Measurements from ENCODE around the gene HRCT1. TPM values are rescaled to one million over a fixed set of nuclear protein-coding genes. Genes with fewer than 3 reads are reported as not detected.

Gene HRCT1
- total RNA-seq, 1 donor from 2014 or later, result not detected

DNA sequence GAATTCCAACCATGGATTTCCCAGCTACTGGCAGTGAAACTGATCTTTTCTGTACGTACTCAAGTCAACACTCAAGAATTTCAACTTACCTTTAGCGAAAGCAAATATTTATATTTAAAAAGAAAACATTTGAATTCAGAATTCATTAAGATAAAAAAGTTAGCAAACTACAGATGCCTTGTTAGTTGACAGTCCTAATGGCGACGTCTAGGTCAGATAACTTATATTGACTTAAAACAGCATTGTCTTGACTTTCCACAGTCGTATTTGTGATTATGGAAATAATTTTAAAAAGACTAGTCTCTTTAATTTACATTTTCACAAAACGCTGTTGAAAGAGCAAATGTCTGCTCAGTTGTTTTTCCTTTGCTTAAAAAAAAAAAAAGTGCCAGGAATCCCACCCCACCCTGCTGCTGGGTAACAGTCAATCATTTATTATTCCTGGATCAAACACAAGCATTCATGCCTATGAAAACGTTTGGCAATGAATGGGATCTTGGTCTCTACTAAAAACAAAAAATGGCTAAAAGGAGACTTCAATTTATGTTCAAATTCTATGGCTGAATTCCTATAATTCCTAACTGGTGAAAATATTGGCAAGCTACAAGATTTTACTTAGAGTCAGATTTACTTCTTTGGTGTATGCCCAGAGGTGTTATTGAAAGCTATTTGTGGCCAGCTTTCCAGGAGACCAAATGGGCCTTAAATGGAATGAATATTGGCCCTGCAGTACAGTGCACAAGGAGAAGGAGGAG is 29.9 kb downstream of the HRCT1 start:
- H3K36me3 Mint-ChIP-seq (ENCODE audit: unreplicated experiment), result peaks cover 4% of the 10 kb centered on the region
- H3K4me1 Mint-ChIP-seq (ENCODE audit: low read depth, unreplicated experiment), result no peaks in the 10 kb centered on the region
- no peak for DNase-seq
- TF ChIP-seq, protein P1, sequence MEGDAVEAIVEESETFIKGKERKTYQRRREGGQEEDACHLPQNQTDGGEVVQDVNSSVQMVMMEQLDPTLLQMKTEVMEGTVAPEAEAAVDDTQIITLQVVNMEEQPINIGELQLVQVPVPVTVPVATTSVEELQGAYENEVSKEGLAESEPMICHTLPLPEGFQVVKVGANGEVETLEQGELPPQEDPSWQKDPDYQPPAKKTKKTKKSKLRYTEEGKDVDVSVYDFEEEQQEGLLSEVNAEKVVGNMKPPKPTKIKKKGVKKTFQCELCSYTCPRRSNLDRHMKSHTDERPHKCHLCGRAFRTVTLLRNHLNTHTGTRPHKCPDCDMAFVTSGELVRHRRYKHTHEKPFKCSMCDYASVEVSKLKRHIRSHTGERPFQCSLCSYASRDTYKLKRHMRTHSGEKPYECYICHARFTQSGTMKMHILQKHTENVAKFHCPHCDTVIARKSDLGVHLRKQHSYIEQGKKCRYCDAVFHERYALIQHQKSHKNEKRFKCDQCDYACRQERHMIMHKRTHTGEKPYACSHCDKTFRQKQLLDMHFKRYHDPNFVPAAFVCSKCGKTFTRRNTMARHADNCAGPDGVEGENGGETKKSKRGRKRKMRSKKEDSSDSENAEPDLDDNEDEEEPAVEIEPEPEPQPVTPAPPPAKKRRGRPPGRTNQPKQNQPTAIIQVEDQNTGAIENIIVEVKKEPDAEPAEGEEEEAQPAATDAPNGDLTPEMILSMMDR (IDR thresholded peaks at IDR 0.05; ENCODE audit: partially characterized antibody, unreplicated experiment), result no peak
- no peak overlapping the region for H3K4me3 Mint-ChIP-seq (ENCODE audit: unreplicated experiment)
- H3K27me3 Mint-ChIP-seq (ENCODE audit: unreplicated experiment), result peaks cover 1% of the 10 kb centered on the region
- no peak overlapping the region for H3K27ac Mint-ChIP-seq (ENCODE audit: unreplicated experiment)
- peaks cover 2% of the 10 kb centered on the region for H3K9me3 Mint-ChIP-seq (ENCODE audit: unreplicated experiment)

DNA sequence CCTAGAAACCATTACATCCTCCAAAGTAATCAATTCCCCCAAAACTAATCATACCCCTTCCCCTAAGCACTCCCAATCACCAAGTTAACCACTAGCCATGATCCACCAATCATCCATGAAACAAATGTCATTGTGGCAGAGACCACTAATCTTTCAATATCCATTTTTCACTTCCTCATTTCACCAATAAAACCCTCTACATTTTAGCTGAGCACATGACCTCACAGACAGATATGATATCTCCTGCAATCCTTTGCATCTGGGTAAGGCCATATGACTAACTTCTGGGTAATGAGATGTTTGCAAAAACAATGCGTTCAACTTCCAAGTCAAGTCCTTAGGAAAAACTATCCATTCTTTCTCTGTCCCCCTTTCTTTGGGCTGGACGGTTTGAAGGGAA is 31.2 kb downstream of the HRCT1 start:
- H3K36me3 Mint-ChIP-seq (ENCODE audit: unreplicated experiment), result peaks cover 4% of the 10 kb centered on the region
- no peaks in the 10 kb centered on the region for H3K4me1 Mint-ChIP-seq (ENCODE audit: low read depth, unreplicated experiment)
- no peak for DNase-seq
- TF ChIP-seq, protein P1 (IDR thresholded peaks at IDR 0.05; ENCODE audit: partially characterized antibody, unreplicated experiment), result no peak
- H3K27me3 Mint-ChIP-seq (ENCODE audit: unreplicated experiment), result no peaks in the 10 kb centered on the region
- H3K4me3 Mint-ChIP-seq (ENCODE audit: unreplicated experiment), result no peak overlapping the region
- peaks cover 2% of the 10 kb centered on the region for H3K9me3 Mint-ChIP-seq (ENCODE audit: unreplicated experiment)
- no peak overlapping the region for H3K27ac Mint-ChIP-seq (ENCODE audit: unreplicated experiment)

DNA sequence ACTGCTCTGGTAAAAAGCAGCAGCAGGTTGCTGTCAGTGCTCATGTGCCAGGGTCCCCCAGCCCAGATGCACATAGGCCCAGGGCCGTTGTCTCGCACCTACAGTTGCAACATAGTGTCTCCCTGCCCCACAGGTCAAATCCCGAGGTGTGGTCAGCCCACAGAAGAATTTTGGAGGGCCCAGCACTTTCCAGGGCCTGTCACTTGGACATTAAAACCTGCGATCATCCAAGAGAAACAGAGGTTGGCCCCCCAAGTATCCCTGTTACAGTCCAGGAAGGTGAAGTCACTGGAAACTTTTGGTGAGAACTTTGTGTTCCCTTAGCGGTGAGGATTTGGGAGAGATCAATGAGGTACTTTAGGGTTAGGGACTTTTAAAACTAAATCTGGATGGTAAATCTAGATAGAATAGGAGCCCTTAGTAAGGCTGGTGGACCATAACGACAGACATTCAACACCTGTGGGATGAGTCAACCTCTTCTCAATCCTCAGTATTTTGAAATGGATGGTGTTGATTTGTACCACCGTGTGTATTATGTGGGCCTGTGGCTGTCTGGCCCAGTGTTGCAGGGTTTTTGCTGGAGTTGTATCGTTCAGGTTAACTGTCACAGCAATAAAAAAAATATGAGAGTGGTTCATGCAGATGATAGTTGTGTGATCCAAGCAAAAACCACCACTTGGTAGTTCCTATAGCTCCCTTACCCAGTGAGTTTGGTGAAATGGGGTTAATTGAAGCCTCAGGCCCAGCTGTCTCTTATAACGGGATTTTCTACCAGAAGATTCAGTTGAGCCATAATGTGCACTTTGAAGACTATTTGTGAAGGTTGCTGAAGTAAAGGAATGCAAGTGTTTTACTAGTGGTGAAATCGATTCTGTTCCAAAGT is 32.7 kb downstream of the HRCT1 start:
- TF ChIP-seq, protein P1 (IDR thresholded peaks at IDR 0.05; ENCODE audit: partially characterized antibody, unreplicated experiment), result no peak
- peaks cover 2% of the 10 kb centered on the region for H3K9me3 Mint-ChIP-seq (ENCODE audit: unreplicated experiment)
- peaks cover 5% of the 10 kb centered on the region for H3K36me3 Mint-ChIP-seq (ENCODE audit: unreplicated experiment)
- H3K27me3 Mint-ChIP-seq (ENCODE audit: unreplicated experiment), result peaks cover 2% of the 10 kb centered on the region
- H3K4me1 Mint-ChIP-seq (ENCODE audit: low read depth, unreplicated experiment), result no peaks in the 10 kb centered on the region
- H3K27ac Mint-ChIP-seq (ENCODE audit: unreplicated experiment), result no peak overlapping the region
- H3K4me3 Mint-ChIP-seq (ENCODE audit: unreplicated experiment), result no peak overlapping the region
- DNase-seq, result no peak

DNA sequence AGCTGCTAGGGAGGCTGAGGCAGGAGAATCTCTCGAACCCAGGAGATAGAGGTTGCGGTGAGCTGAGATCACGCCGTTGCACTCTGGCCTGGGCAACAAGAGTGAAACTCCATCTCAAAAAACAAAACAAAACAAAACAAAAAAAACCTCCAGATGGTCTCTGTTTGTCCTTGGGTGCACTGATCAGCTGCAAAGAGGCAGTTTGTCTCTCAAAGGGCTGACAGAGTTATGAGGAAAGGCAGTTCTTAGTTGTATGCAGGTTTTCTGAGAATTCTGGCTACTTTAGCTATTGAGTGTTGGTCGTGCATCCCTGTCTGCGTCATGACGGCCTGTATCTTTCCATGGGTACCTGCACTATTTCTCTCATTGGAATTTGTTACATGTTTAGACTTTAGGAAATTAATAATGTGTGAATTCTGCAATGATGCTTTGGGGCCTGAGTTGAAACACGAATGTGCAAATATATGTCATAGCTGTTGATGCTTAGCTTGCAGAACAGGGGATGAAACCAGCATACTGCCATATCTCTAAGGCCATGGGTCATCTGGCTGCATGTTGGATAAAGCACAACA is 33.8 kb downstream of the HRCT1 start:
- no peak overlapping the region for H3K4me3 Mint-ChIP-seq (ENCODE audit: unreplicated experiment)
- H3K27ac Mint-ChIP-seq (ENCODE audit: unreplicated experiment), result no peak overlapping the region
- H3K9me3 Mint-ChIP-seq (ENCODE audit: unreplicated experiment), result peaks cover 2% of the 10 kb centered on the region
- TF ChIP-seq, protein P1 (IDR thresholded peaks at IDR 0.05; ENCODE audit: partially characterized antibody, unreplicated experiment), result no peak
- H3K27me3 Mint-ChIP-seq (ENCODE audit: unreplicated experiment), result peaks cover 5% of the 10 kb centered on the region
- peaks cover 9% of the 10 kb centered on the region for H3K36me3 Mint-ChIP-seq (ENCODE audit: unreplicated experiment)
- no peaks in the 10 kb centered on the region for H3K4me1 Mint-ChIP-seq (ENCODE audit: low read depth, unreplicated experiment)
- no peak for DNase-seq

Measured in glutamatergic neuron (in vitro differentiated cells).